LNCAP (cell line): Measurements from ENCODE around the gene MYCT1.

ENCODE experiments used
- TF ChIP-seq, protein P1 (sequence below): fragments of 450-650 bp; IDR thresholded peaks from 2 replicates; pipeline ENCODE4 v1.5.1; 2017; ENCODE audit warnings: mild to moderate bottlenecking

Gene MYCT1

DNA sequence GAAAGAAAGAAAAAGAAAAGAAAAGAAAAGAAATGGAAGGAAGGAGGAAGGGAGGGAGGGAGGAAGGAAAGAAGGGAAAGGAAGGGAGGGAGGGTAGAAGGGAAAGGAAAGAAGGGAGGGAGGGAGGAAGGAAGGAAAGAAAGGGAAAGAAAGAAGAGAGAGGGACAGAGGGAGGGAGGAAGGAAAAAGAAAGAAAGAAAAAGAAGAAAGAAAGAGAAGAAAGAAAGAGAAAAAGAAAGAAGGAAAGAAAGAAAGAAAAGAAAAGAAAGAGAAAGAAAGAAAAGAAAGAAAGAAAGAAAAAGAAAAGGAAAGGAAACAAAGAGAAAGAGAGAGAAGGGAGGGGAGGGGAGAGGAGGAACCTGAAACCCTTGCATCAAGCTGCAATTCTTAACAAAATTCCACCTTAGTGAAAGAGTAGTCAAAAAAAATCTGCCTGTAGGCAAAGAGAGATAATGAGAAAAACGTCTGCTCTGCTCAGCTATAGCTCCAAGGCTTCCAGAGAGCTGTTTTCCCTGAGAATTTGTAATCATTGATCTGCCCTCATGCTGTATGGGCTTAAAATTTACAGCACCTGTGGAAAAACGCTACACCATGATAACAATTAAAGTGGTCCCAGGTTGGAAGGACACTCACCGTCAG lies 16.7 kb upstream of the MYCT1 start:
- TF ChIP-seq, protein P1, sequence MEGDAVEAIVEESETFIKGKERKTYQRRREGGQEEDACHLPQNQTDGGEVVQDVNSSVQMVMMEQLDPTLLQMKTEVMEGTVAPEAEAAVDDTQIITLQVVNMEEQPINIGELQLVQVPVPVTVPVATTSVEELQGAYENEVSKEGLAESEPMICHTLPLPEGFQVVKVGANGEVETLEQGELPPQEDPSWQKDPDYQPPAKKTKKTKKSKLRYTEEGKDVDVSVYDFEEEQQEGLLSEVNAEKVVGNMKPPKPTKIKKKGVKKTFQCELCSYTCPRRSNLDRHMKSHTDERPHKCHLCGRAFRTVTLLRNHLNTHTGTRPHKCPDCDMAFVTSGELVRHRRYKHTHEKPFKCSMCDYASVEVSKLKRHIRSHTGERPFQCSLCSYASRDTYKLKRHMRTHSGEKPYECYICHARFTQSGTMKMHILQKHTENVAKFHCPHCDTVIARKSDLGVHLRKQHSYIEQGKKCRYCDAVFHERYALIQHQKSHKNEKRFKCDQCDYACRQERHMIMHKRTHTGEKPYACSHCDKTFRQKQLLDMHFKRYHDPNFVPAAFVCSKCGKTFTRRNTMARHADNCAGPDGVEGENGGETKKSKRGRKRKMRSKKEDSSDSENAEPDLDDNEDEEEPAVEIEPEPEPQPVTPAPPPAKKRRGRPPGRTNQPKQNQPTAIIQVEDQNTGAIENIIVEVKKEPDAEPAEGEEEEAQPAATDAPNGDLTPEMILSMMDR = no peak

DNA sequence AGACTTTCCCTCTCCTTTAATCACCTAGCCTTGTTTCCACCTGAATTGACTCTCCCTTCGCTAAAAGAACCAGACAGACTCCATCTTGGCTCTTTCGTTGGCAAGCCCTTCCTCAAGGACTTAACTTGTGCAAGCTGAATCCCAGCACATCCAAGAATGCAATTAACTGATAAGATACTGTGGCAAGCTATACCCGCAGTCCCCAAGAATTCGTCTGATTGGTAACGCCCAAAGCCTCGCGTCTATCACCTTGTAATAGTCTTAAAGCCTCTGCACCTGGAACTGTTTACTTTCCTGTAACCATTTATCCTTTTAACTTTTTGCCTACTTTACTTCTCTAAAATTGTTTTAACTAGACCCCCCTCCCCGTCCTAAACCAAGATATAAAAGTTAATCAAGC lies 15.6 kb upstream of the MYCT1 start:
- TF ChIP-seq, protein P1 = no peak

DNA sequence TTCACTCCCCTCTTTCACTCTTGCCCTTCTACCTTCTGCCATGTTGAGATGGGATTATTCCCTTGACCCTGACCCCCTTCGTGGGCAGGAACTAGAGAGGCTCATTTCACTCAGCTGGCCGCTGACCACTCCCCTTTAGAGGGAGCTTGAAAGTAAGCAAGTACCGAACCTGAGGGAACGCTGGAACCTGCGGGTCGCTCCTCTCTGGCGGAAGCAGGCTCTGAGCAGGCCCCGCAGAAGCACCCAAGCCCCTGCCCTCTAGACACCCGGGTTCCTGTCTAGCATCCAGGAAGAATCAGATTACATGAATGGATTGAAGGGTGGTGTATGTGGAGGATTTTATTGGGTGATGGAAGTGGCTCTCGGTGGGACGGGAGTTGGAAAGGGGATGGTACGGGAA lies 11.9 kb upstream of the MYCT1 start:
- TF ChIP-seq, protein P1 = no peak

DNA sequence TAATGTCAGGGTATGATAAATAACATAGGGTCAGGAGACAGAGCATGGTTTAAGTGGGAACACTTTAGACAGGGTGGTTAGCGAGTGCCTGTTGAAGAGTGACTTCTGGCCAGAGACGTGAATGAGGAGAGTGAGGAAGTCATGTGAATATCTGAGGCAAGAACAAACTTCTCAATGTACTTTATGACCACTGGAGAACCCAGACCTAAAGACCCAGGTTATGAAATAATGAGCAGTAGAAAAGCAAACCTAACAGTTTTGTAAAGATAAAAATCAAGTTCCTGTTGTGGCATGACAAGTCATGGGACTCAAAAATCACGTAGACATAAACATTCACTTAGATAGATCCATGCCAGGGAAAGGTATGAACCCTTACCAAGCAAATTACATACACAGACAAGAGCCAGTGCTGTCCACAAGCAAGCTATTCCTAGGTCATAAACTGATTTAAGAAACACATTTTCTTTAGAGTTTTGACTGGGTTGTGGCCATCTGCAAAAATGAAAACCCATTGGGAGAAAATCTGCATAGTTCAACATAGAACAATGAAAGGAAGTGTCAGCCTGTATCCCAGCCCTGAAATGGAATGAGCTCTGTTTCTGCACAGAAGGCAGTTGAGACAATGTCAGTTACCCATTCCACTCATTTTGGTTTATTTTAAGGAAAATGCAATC lies 2.2 kb upstream of the MYCT1 start:
- TF ChIP-seq, protein P1 = no peak

DNA sequence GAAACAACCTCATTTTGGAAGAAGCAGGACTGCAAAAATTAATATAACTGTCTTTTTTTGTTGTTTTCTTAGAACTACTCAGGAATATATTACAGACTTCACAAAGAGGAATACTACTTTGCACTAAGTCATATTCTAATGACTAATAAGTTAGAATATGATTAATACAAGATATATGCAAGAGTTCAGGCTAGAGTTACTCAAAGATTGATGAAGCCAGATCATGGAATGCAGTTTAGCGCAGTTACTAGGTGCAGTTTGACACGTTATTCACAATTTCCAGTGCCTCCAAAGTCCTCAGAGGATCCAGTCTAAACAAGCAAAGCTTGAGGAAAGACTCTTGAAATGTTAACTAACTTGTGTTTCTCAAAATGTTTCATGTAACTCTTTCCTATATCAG lies 1.2 kb upstream of the MYCT1 start:
- TF ChIP-seq, protein P1 = no peak

DNA sequence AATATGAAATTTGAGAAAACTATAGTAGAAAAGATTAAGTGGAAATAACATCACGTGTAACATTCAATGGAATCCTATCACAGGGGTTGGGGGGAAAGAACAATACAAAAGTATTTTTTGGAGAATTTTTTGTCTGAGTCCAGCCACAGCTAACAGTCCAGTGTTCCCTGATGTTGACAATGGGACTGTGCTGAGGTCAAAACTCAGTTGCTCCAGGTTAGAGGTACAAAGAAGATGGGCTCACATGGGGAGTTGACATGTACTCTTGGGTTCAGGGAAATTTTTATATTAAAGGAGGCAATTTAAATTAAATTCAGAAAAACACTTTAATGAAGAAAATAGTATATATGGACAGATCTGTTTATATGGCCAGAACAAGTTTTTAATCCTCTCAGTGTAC lies 995 bp downstream of the MYCT1 start:
- TF ChIP-seq, protein P1 = no peak

DNA sequence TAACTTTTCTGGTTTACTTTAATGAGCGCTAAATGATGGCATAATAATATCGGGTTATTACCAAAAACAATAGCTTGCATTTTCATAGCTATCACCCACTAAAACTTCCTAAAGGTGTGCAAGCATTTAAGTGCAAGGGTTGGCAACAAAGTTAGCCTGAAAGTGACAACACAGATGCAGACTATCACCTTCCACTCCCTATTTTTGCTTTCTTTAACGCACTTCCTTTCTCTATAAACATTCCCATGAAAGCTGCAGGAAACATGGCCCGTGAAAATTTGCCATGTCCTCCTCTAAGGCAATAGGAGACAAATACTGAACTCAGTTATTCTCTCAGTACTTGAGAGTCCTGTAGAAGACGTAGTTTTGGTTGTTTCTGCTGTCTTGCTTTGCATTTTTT lies 2.7 kb downstream of the MYCT1 start:
- TF ChIP-seq, protein P1 = no peak
